ENCODE measurements around the gene PRKCA.

PRKCA gene

DNA sequence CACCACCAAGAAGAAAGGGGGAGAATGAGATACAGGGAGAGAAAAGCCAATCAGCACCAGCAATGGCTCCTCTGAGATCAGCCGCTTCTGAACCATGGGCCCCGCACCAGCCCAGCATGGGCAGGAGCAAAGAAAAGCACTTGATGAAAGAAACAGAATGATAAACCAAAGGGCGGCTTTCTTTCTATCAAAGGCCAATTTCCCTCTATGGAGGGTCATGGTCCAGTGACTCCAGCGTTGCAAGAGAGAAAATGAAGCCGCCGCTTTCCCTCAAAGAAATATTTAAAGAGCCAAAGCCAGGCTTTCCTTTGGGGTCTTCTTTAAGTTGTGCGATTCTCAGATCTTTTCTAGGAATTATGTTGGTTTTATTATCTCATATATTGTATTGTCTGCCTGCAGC is 447.7 kb downstream of the PRKCA start:
- DNase-seq (no peak), ATAC-seq (replicated peaks) (no peak)
- no peak overlapping the region for H3K27ac Mint-ChIP-seq
- peaks cover 3% of the 10 kb centered on the region for H3K36me3 Mint-ChIP-seq (ENCODE audit: insufficient read depth)
- no peaks in the 10 kb centered on the region for H3K27me3 Mint-ChIP-seq
- peaks cover 0 to 1% of the 10 kb centered on the region in 2 donors for H3K4me1 Mint-ChIP-seq (ENCODE audit: low read depth in 2 of 2)
- H3K4me3 Mint-ChIP-seq, result no peak overlapping the region
- no peaks in the 10 kb centered on the region for H3K9me3 Mint-ChIP-seq

DNA sequence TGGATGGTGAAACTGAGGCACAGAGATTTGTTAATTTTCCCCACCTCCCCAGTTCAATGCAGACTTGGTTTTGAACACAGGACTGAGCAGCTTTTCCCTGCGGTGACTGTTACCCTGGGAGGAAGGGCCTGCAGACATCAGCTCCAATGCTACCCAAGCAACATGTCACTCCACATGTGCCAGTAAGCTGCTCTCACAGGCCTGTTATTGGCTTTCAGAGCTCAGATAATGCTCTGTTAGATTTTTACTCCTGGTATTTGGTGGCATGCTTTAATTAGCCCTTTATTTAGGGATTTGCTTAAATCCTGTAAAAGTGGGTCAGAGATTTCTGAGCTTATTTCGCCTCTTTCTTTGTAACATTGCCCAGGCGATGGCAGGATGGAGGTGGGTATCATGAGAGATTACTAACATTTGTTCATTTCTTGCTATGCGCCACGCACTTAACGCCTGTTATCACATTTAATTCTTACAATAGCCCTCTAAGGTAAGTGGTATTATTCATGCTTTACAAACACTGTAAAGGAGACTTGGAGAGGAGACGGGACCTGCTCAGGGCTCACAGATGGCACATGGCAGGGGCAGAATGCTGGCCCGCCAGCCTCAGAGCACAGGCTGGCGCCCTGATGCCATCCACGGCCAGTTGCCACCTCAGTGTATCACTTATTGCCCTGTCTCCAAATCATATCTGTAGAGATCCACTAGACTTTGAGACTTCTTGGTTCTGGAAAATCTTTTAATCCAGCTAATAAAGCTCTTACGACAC is 448.5 kb downstream of the PRKCA start:
- H3K27me3 Mint-ChIP-seq, result no peaks in the 10 kb centered on the region
- no peak for DNase-seq
- no peak overlapping the region for H3K4me3 Mint-ChIP-seq
- peaks cover 0 to 1% of the 10 kb centered on the region in 2 donors for H3K4me1 Mint-ChIP-seq (ENCODE audit: low read depth in 2 of 2)
- H3K9me3 Mint-ChIP-seq, result no peaks in the 10 kb centered on the region
- no peak for ATAC-seq (replicated peaks)
- H3K27ac Mint-ChIP-seq, result no peak overlapping the region
- peaks cover 3% of the 10 kb centered on the region for H3K36me3 Mint-ChIP-seq (ENCODE audit: insufficient read depth)

DNA sequence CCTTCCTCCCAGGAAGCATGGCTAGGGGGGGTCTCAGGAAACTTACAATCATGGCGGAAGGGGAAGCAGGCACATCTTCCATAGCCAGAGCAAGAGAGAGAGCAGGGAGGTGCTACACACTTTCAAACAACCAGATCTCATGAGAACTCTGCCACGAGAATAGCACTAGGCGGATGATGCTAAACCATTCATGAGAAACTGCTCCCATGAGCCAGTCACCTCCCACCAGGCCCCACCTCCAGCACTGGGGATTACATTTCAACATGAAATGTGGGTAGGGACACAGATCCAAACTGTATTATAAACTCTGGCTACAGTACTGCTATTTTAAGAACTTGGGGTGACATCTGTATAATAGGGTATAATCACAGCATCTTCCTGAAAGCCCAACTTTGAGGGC is 449.4 kb downstream of the PRKCA start:
- Mint-ChIP-seq H3K4me3 (no peak overlapping the region), H3K36me3 (ENCODE audit: insufficient read depth) (peaks cover 8% of the 10 kb centered on the region), H3K27ac (no peak overlapping the region), H3K4me1 (ENCODE audit: low read depth in 2 of 2) (peaks cover 0 to 1% of the 10 kb centered on the region in 2 donors), H3K27me3 (no peaks in the 10 kb centered on the region), H3K9me3 (no peaks in the 10 kb centered on the region)
- ATAC-seq (replicated peaks) (no peak), DNase-seq (no peak)

DNA sequence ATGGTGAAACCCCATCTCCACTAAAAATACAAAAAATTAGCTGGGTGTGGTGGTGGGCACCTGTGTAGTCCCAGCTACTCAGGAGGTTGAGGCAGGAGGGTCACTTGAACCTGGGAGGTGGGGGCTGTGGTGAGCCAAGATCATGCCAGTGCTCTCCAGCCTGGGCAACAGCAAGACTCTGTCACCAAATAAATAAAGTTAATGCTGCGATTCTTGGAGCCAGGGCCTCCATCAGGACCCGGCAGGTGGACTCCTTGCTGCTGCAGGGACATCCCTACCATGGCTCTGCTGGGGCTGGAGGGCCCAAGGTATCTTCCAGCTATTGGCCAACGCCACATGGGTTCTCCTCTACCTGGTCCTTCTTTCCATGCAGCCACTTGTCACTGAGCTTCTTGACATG is 450.0 kb downstream of the PRKCA start:
- Mint-ChIP-seq H3K27me3 (no peaks in the 10 kb centered on the region), H3K36me3 (ENCODE audit: insufficient read depth) (peaks cover 8% of the 10 kb centered on the region), H3K27ac (no peak overlapping the region), H3K4me3 (no peak overlapping the region), H3K9me3 (no peaks in the 10 kb centered on the region), H3K4me1 (ENCODE audit: low read depth in 2 of 2) (peaks cover 0 to 1% of the 10 kb centered on the region in 2 donors)
- DNase-seq (no peak), ATAC-seq (replicated peaks) (no peak)

DNA sequence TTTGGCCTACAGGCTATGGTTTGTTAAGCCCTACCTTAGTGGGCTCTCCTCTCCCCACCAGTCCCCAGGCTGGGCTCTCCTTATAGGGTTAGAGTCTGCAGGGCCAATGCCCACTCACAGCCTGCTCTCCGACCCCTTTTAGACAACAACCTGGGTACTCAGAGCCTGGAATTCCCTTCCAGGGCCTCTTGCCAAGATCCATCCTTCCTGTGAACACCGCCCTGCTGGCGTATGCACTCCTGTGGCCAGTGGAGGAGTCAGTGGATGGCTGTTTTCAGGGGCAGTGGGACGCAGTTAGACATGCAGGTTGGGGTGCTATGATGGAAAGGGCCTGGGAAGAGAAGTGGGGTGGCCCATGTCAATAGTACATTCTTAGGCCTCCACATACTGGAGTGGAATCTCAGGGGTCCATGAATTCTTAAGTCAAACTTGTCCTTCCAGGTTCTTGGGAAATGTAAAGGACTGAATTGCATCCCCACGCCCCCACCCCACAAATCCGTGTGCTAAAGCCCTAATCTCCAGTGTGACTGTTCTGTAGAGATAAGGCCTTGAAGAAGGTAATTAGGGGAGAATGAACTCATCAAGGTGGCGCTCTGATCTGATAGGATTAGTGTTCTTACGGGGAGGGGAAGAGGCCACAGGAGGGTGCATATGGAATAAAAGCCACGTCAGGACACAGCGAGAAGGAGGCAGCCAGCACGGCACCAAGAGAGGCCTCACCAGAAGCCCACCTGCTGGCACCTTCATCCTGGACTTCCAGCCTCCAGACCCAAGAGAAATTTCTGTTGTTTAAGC is 450.9 kb downstream of the PRKCA start:
- H3K9me3 Mint-ChIP-seq, result no peaks in the 10 kb centered on the region
- no peak for ATAC-seq (replicated peaks)
- no peak overlapping the region for H3K4me3 Mint-ChIP-seq
- no peaks in the 10 kb centered on the region for H3K27me3 Mint-ChIP-seq
- no peak for DNase-seq
- H3K4me1 Mint-ChIP-seq (ENCODE audit: low read depth in 2 of 2), result peaks cover 0 to 1% of the 10 kb centered on the region in 2 donors
- H3K36me3 Mint-ChIP-seq (ENCODE audit: insufficient read depth), result peaks cover 8% of the 10 kb centered on the region
- H3K27ac Mint-ChIP-seq, result no peak overlapping the region

DNA sequence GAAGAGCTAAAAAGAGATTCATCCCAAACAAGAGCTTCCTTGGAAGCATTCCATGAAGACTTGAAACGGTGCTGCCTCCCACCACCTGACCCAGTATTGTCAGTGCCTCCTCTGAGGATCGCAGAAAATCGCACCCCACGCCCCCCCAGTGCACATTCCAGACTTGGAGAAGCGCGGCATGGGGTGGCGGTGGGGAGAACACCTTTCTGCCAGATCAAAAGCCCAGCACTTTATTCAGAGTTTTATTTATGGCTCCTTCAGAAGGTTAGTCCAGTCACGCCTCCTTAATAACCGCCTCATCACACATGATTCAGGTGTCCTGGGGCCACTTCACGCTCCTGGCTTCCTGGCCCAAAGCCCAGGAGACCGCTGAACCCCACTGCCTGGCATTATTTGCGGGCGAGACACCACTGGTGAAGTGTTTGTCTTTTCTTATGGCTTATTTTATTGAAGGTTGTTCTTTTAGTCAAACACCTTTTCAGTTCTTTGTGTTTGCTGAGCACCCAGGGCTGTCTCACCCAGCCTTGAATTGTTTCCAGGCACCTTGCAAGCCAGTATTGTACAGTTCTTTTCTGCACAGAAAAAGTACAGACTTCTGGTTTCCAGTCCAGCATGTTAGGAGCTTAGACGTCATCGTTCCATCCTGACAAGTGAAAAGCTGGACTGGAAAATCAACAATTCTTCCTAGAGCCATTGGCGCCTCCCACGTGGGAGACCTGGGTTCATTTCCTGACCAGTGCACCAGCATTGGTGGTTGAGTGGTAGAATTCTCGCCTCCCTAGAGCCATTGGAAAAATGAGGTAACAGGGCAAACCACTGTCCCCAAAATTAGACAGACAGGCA is 452.9 kb downstream of the PRKCA start:
- ATAC-seq (replicated peaks), result no peak
- Mint-ChIP-seq H3K36me3 (ENCODE audit: insufficient read depth) (peaks cover 8% of the 10 kb centered on the region), H3K4me1 (ENCODE audit: low read depth in 2 of 2) (no peaks in the 10 kb centered on the region), H3K4me3 (no peak overlapping the region), H3K27me3 (no peaks in the 10 kb centered on the region), H3K9me3 (no peaks in the 10 kb centered on the region), H3K27ac (no peak overlapping the region)
- no peak for DNase-seq

DNA sequence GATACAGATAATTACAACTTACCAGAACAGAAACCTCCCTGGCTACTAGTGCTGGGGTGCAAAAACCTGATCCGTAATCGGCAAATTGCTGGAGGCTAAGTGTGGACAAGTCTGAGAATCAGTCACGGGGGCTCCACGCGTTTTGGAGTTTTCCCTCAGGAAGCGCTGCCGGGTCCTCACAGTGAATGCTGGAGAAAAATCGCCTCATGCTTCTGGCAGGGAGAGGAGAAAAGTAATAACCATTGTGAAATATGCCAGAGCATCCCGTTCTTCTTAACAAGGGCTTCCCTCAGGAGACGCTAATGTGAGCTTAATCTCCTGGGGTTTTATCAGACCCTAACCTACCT is 453.5 kb downstream of the PRKCA start:
- Mint-ChIP-seq H3K4me3 (no peak overlapping the region), H3K27ac (peak overlapping the region in 1 of 2 donors; percentile 6), H3K4me1 (ENCODE audit: low read depth in 2 of 2) (no peaks in the 10 kb centered on the region), H3K27me3 (no peaks in the 10 kb centered on the region), H3K9me3 (no peaks in the 10 kb centered on the region), H3K36me3 (ENCODE audit: insufficient read depth) (peaks cover 8% of the 10 kb centered on the region)
- ATAC-seq (replicated peaks) (no peak), DNase-seq (no peak)

DNA sequence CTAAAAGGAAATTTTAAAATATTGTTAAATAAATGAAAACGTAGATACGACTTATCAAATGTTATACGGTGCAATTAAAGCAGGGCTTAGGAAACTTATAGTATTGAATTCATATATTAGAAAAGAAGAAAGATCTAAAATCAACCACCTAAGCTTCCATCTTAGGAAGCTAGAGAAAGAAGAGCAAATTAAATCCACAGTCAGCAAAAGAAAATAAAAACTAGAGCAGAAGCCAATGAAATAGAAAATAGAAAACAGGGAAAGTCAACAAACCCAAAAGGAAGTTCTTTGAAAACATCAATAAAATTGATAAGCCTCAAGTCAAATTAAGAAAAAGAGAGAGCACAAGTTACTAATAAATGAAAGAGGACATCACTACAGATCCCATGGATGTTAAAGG is 457.9 kb downstream of the PRKCA start:
- ATAC-seq (replicated peaks), result no peak

DNA sequence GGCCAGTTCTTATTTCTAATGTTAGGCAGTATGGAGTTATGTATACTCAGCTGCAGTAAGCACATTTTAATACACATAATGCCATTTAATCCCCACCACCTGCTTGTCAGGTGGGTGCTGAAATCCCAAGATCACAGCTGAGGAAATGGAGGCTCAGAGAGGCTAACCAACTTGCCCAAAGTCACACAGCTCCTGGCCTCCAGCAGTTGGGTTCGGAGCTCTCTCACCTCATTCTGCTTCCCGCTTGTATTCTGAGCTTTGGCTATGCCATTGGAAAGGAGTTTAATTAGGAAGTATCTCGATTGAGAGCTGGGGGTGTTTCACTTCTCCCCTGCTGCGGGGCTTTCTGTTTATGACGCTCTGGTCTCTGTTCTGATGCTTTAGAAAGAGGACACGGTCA is 459.9 kb downstream of the PRKCA start:
- Mint-ChIP-seq H3K9me3 (no peaks in the 10 kb centered on the region), H3K4me1 (ENCODE audit: low read depth in 2 of 2) (no peaks in the 10 kb centered on the region), H3K36me3 (ENCODE audit: insufficient read depth) (peaks cover 4% of the 10 kb centered on the region), H3K27ac (no peak overlapping the region), H3K4me3 (no peak overlapping the region), H3K27me3 (no peaks in the 10 kb centered on the region)
- no peak for ATAC-seq (replicated peaks)
- no peak for DNase-seq

More for the DNA sequence above, 457.9 kb downstream of the PRKCA start:
- Mint-ChIP-seq H3K4me1 (ENCODE audit: low read depth in 2 of 2) (no peaks in the 10 kb centered on the region), H3K27ac (no peak overlapping the region), H3K27me3 (no peaks in the 10 kb centered on the region), H3K36me3 (ENCODE audit: insufficient read depth) (peaks cover 9% of the 10 kb centered on the region), H3K9me3 (no peaks in the 10 kb centered on the region), H3K4me3 (no peak overlapping the region)
- no peak for DNase-seq

DNA sequence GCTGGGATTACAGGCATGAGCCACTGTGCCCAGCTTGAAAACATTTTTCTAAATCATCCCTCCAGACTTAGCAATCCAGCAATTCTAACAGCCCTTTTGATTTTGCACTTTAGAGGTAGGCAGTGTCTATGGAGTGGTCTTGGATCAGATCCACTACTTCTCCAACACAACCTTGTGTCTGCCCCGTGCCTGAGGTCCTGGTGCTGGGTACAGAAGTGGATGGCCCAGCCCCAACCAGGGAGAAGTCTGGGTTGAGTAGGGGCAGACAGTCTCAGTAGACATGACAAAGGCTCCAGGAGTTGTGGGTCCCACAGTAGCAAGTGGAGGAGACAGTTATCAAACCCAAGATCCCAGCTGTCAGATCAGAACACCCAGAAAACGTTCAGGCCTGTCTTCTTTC is 460.6 kb downstream of the PRKCA start:
- no peaks in the 10 kb centered on the region for H3K4me1 Mint-ChIP-seq (ENCODE audit: low read depth in 2 of 2)
- H3K4me3 Mint-ChIP-seq, result no peak overlapping the region
- H3K9me3 Mint-ChIP-seq, result no peaks in the 10 kb centered on the region
- ATAC-seq (replicated peaks) (no peak), DNase-seq (no peak)
- H3K36me3 Mint-ChIP-seq (ENCODE audit: insufficient read depth), result peaks cover 4% of the 10 kb centered on the region
- peak overlapping the region in 1 of 2 donors; percentile 69 for H3K27ac Mint-ChIP-seq
- no peaks in the 10 kb centered on the region for H3K27me3 Mint-ChIP-seq

DNA sequence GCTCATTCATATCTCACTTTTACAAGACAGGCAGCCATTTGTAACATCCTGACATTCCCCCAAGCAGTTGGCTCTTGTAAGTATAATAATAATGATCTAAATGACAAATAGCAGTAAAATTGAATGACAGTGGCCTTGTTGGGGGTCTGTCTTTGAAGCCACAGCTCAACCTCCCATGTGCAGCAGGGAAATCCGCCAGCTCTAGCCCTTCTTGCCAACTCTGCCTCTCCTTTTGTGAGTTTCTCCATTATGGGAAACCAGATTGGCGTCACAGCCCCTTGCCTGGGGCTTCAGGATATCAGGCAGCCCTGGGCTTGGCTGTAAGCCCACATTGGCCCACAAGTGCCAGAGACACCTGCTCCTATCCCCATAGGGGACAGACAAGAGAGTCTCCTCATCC is 462.1 kb downstream of the PRKCA start:
- no peak for ATAC-seq (replicated peaks)
- Mint-ChIP-seq H3K27me3 (no peaks in the 10 kb centered on the region), H3K27ac (no peak overlapping the region), H3K36me3 (ENCODE audit: insufficient read depth) (peaks cover 4% of the 10 kb centered on the region), H3K4me1 (ENCODE audit: low read depth in 2 of 2) (no peaks in the 10 kb centered on the region), H3K4me3 (no peak overlapping the region), H3K9me3 (no peaks in the 10 kb centered on the region)
- DNase-seq, result no peak

DNA sequence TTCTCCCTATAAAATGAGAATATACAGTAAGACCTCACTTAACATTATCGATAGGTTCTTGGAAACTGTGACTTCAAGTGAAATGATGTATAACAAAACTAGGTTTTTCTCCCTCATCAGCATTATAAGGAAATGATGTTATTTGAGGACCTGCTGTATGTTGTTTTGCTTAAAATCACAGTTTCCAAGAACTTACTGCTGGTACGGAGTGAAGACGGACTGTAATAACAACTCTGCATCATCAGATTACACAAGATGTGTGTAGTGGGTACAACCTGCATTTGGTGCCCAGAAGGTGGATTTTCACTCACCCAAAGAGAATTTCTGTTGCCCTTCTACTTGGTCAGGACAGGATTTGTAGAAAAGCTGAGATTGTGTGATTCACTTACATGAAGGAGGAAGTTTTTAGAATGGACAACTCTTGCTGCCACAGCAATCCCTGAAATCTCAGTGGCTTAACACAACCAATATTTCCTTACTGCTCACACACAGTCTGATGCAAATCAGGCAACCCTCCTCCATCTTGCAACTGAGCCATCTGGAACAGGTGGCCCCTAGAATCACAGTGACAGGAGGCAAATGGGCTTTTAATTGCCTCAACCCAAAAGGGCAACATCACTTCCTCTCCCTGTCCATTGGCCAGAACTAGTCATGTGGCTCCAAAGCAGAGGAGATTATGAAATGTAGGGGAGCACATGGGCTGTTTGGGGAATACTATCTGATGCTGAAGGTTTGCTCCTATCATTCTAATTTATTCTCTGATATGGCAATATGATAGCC is 464.9 kb downstream of the PRKCA start:
- Mint-ChIP-seq H3K27ac (no peak overlapping the region), H3K27me3 (no peaks in the 10 kb centered on the region), H3K36me3 (ENCODE audit: insufficient read depth) (peaks cover 3% of the 10 kb centered on the region), H3K9me3 (no peaks in the 10 kb centered on the region), H3K4me3 (no peak overlapping the region), H3K4me1 (ENCODE audit: low read depth in 2 of 2) (no peaks in the 10 kb centered on the region)
- no peak for DNase-seq
- ATAC-seq (replicated peaks), result no peak

DNA sequence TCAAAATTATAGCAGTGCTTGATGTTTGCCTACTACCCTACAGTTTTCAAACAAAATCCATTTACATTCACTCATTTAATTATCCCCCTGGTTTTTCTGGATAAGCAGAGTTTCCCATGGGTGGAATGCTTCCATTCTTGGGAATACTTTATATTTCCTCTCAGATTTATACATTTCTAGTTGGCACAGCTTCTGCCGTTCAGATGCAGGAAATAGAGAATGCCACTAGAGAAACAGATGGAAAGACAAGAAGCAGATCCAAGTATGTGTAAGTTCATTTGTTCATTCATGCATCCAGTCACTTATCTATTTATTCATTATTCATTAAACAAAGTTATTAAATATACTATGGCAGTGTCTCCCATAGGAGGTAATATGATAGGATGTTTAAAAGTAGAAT is 467.5 kb downstream of the PRKCA start:
- H3K27ac Mint-ChIP-seq, result no peak overlapping the region
- H3K36me3 Mint-ChIP-seq (ENCODE audit: insufficient read depth), result no peaks in the 10 kb centered on the region
- ATAC-seq (replicated peaks) (no peak), DNase-seq (no peak)
- H3K4me3 Mint-ChIP-seq, result no peak overlapping the region
- no peaks in the 10 kb centered on the region for H3K9me3 Mint-ChIP-seq
- no peaks in the 10 kb centered on the region for H3K27me3 Mint-ChIP-seq
- no peaks in the 10 kb centered on the region for H3K4me1 Mint-ChIP-seq (ENCODE audit: low read depth in 2 of 2)

All from effector memory CD8-positive, alpha-beta T cell (primary cell).